Measurements from ENCODE around the gene IPPK. TPM values are rescaled to one million over a fixed set of nuclear protein-coding genes. Genes with fewer than 3 reads are reported as not detected.

Gene IPPK
- 6.9 TPM for total RNA-seq
- polyA plus RNA-seq (ENCODE audit: insufficient read depth in 1 of 8, insufficient read length in 8 of 8, low replicate concordance in 1 of 8) = 1 to 10 TPM; 6.2 to 9.2 (median 7.8) TPM
- long read RNA-seq, donor 1 = 0 reads
- long read RNA-seq, donor 2 = 0 reads
- long read RNA-seq, donor 3 = 0 reads
- long read RNA-seq, donor 4 = 0 reads
- long read RNA-seq, donor 5, full-length matches to known transcripts = 1 of 1 reads
- long read RNA-seq, donor 5, partial matches to known transcripts = 0 of 1 reads
- long read RNA-seq, donor 5, other reads (novel, unspliced or antisense) = 0 of 1 reads
- long read RNA-seq, donor 6 = 0 reads
- long read RNA-seq, donor 7 = 0 reads
- long read RNA-seq, donor 8, full-length matches to known transcripts = 1 of 1 reads
- long read RNA-seq, donor 8, partial matches to known transcripts = 0 of 1 reads
- long read RNA-seq, donor 8, other reads (novel, unspliced or antisense) = 0 of 1 reads
- long read RNA-seq, donor 9, full-length matches to known transcripts = 2 of 2 reads
- long read RNA-seq, donor 9, partial matches to known transcripts = 0 of 2 reads
- long read RNA-seq, donor 9, other reads (novel, unspliced or antisense) = 0 of 2 reads
- long read RNA-seq, donor 10 = 0 reads
- long read RNA-seq, donor 11, full-length matches to known transcripts = 1 of 1 reads
- long read RNA-seq, donor 11, partial matches to known transcripts = 0 of 1 reads
- long read RNA-seq, donor 11, other reads (novel, unspliced or antisense) = 0 of 1 reads

GRCh38 chr9:92669890-92670708, at the start of gene IPPK:
TSS of gene IPPK (minus strand) at chr9:92670131. CDS start at chr9:92669988, 143 bp downstream.
- under 1% methylated on average over 72 of the region's 75 CpGs for WGBS (ENCODE audit: insufficient coverage)
- no peaks in the 10 kb centered on the region for H3K27me3 ChIP-seq (ENCODE audit: control insufficient read depth, insufficient read depth, low read length)
- H3K27ac ChIP-seq (ENCODE audit: low read length) = peak within 1 kb of the TSS; percentile 95
- peaks cover 16% of the 10 kb centered on the region for H3K4me1 ChIP-seq (ENCODE audit: control insufficient read depth, insufficient read depth, low read length)
- peak; percentile 100 for DNase-seq
- no peaks in the 10 kb centered on the region for H3K9me3 ChIP-seq (replicated peaks; ENCODE audit: control insufficient read depth, low read depth, low read length)
- peaks cover 11% of the 10 kb centered on the region for H3K36me3 ChIP-seq (ENCODE audit: control insufficient read depth, insufficient read depth, low read length)
- H3K4me3 ChIP-seq (ENCODE audit: low read length) = peak within 1 kb of the TSS; percentile 96

- Histone ChIP-seq H3K27ac (ENCODE audit: low read length) (no peak overlapping the region), H3K9me3 (replicated peaks; ENCODE audit: control insufficient read depth, low read depth, low read length) (no peaks in the 10 kb centered on the region), H3K27me3 (ENCODE audit: control insufficient read depth, insufficient read depth, low read length) (no peaks in the 10 kb centered on the region), H3K36me3 (ENCODE audit: control insufficient read depth, insufficient read depth, low read length) (peaks cover 89% of the 10 kb centered on the region), H3K4me3 (ENCODE audit: low read length) (no peak overlapping the region), H3K4me1 (ENCODE audit: control insufficient read depth, insufficient read depth, low read length) (no peaks in the 10 kb centered on the region)
- DNase-seq = no peak
- 92% methylated on average over 31 of the region's 34 CpGs for WGBS (ENCODE audit: insufficient coverage)
These were observed 49.2 kb upstream of the IPPK start for GRCh38 chr9:92719028-92719647.

GRCh38 chr9:92718086-92719001, 48.4 kb upstream of the IPPK start:
- Histone ChIP-seq H3K9me3 (replicated peaks; ENCODE audit: control insufficient read depth, low read depth, low read length) (no peaks in the 10 kb centered on the region), H3K4me3 (ENCODE audit: low read length) (no peak overlapping the region), H3K4me1 (ENCODE audit: control insufficient read depth, insufficient read depth, low read length) (no peaks in the 10 kb centered on the region), H3K36me3 (ENCODE audit: control insufficient read depth, insufficient read depth, low read length) (peaks cover 94% of the 10 kb centered on the region), H3K27ac (ENCODE audit: low read length) (no peak overlapping the region), H3K27me3 (ENCODE audit: control insufficient read depth, insufficient read depth, low read length) (no peaks in the 10 kb centered on the region)
- DNase-seq = no peak
- 85% methylated on average over 28 of the region's 40 CpGs for WGBS (ENCODE audit: insufficient coverage)

- Histone ChIP-seq H3K4me3 (ENCODE audit: low read length) (no peak overlapping the region), H3K27me3 (ENCODE audit: control insufficient read depth, insufficient read depth, low read length) (no peaks in the 10 kb centered on the region), H3K9me3 (replicated peaks; ENCODE audit: control insufficient read depth, low read depth, low read length) (no peaks in the 10 kb centered on the region), H3K36me3 (ENCODE audit: control insufficient read depth, insufficient read depth, low read length) (peaks cover 96% of the 10 kb centered on the region), H3K4me1 (ENCODE audit: control insufficient read depth, insufficient read depth, low read length) (no peaks in the 10 kb centered on the region), H3K27ac (ENCODE audit: low read length) (no peak overlapping the region)
- WGBS (ENCODE audit: insufficient coverage) = 84% methylated on average over 12 of the region's 21 CpGs
- DNase-seq = no peak
These were observed 47.5 kb upstream of the IPPK start for GRCh38 chr9:92717201-92718085.

GRCh38 chr9:92716557-92716956, 46.6 kb upstream of the IPPK start:
- no peak overlapping the region for H3K27ac ChIP-seq (ENCODE audit: low read length)

GRCh38 chr9:92715488-92716231, 45.7 kb upstream of the IPPK start:
- Histone ChIP-seq H3K4me1 (ENCODE audit: control insufficient read depth, insufficient read depth, low read length) (no peaks in the 10 kb centered on the region), H3K9me3 (replicated peaks; ENCODE audit: control insufficient read depth, low read depth, low read length) (no peaks in the 10 kb centered on the region), H3K27me3 (ENCODE audit: control insufficient read depth, insufficient read depth, low read length) (no peaks in the 10 kb centered on the region), H3K4me3 (ENCODE audit: low read length) (no peak overlapping the region), H3K36me3 (ENCODE audit: control insufficient read depth, insufficient read depth, low read length) (peaks cover 89% of the 10 kb centered on the region), H3K27ac (ENCODE audit: low read length) (no peak overlapping the region)
- peak; percentile 38 for DNase-seq
- WGBS (ENCODE audit: insufficient coverage) = 74% methylated on average over 8 of the region's 17 CpGs

More at GRCh38 chr9:92716557-92716956, 46.6 kb upstream of the IPPK start:
- H3K4me1 ChIP-seq (ENCODE audit: control insufficient read depth, insufficient read depth, low read length) = no peaks in the 10 kb centered on the region
- 17% methylated on average over 2 of the region's 4 CpGs for WGBS (ENCODE audit: insufficient coverage)
- H3K4me3 ChIP-seq (ENCODE audit: low read length) = no peak overlapping the region
- peaks cover 91% of the 10 kb centered on the region for H3K36me3 ChIP-seq (ENCODE audit: control insufficient read depth, insufficient read depth, low read length)
- no peaks in the 10 kb centered on the region for H3K9me3 ChIP-seq (replicated peaks; ENCODE audit: control insufficient read depth, low read depth, low read length)
- no peaks in the 10 kb centered on the region for H3K27me3 ChIP-seq (ENCODE audit: control insufficient read depth, insufficient read depth, low read length)
- DNase-seq = peak; percentile 48

- DNase-seq = no peak
- 93% methylated on average over 29 of the region's 34 CpGs for WGBS (ENCODE audit: insufficient coverage)
- H3K4me3 ChIP-seq (ENCODE audit: low read length) = no peak overlapping the region
These were observed 45.0 kb upstream of the IPPK start for GRCh38 chr9:92714787-92715487.

GRCh38 chr9:92714016-92714415, 44.1 kb upstream of the IPPK start:
- H3K4me1 ChIP-seq (ENCODE audit: control insufficient read depth, insufficient read depth, low read length) = no peaks in the 10 kb centered on the region
- no peak overlapping the region for H3K4me3 ChIP-seq (ENCODE audit: low read length)
- H3K27ac ChIP-seq (ENCODE audit: low read length) = no peak overlapping the region
- H3K9me3 ChIP-seq (replicated peaks; ENCODE audit: control insufficient read depth, low read depth, low read length) = no peaks in the 10 kb centered on the region
- no peaks in the 10 kb centered on the region for H3K27me3 ChIP-seq (ENCODE audit: control insufficient read depth, insufficient read depth, low read length)
- peaks cover 90% of the 10 kb centered on the region for H3K36me3 ChIP-seq (ENCODE audit: control insufficient read depth, insufficient read depth, low read length)
- 96% methylated on average over 2 of the region's 3 CpGs for WGBS (ENCODE audit: insufficient coverage)
- no peak for DNase-seq

More at GRCh38 chr9:92714787-92715487, 45.0 kb upstream of the IPPK start:
- H3K27ac ChIP-seq (ENCODE audit: low read length) = no peak overlapping the region
- H3K9me3 ChIP-seq (replicated peaks; ENCODE audit: control insufficient read depth, low read depth, low read length) = no peaks in the 10 kb centered on the region
- no peaks in the 10 kb centered on the region for H3K4me1 ChIP-seq (ENCODE audit: control insufficient read depth, insufficient read depth, low read length)
- peaks cover 90% of the 10 kb centered on the region for H3K36me3 ChIP-seq (ENCODE audit: control insufficient read depth, insufficient read depth, low read length)
- H3K27me3 ChIP-seq (ENCODE audit: control insufficient read depth, insufficient read depth, low read length) = no peaks in the 10 kb centered on the region
